SK-N-SH treated with all-trans-retinoic acid at 6 μM for 48 hours (cell line): Measurements from ENCODE around the gene ITFG2.
A peak's percentile ranks its signal among the peaks of the same experiment; 100 is the strongest.

Source experiments
- ATAC-seq: fragments of 200-7000 bp; cut with Tn5 transposase; 3 replicates; pipeline ENCODE4 v1.9.1; 2020; ENCODE audit warnings: mild to moderate bottlenecking, moderate library complexity
- ARNTL ChIP-seq: fragments of 450-650 bp; formaldehyde crosslinking; IDR thresholded peaks from 2 replicates; pipeline ENCODE4 v1.5.0; 2020; ENCODE audit warnings: low read depth, mild to moderate bottlenecking, moderate library complexity, borderline replicate concordance
- ESRRG ChIP-seq: fragments of 250-450 bp; sonication (Bioruptor Pico); IDR thresholded peaks from 2 replicates; pipeline ENCODE4 v1.6.1; 2021; ENCODE audit warnings: mild to moderate bottlenecking
- GLIS3 ChIP-seq: fragments of 250-450 bp; sonication (Bioruptor Pico); IDR thresholded peaks from 2 replicates; pipeline ENCODE4 v1.5.0; 2020; ENCODE audit warnings: mild to moderate bottlenecking, moderate library complexity
- ISL1 ChIP-seq: fragments of 250-450 bp; sonication (Bioruptor Pico); IDR thresholded peaks from 2 replicates; pipeline ENCODE4 v2.1.2; 2022; ENCODE audit warnings: mild to moderate bottlenecking, moderate library complexity
- OSR1 ChIP-seq: fragments of 250-450 bp; sonication (Bioruptor Pico); IDR thresholded peaks from 2 replicates; pipeline ENCODE4 v1.8.0; 2022; ENCODE audit warnings: moderate library complexity, mild to moderate bottlenecking, inconsistent platforms
- PATZ1 ChIP-seq: fragments of 250-450 bp; sonication (Bioruptor Pico); IDR thresholded peaks from 2 replicates; pipeline ENCODE4 v1.8.0; 2020; ENCODE audit warnings: mild to moderate bottlenecking, moderate library complexity, borderline replicate concordance
- POU6F1 ChIP-seq: fragments of 250-450 bp; sonication (Bioruptor Pico); IDR thresholded peaks from 2 replicates; pipeline ENCODE4 v1.8.0; 2021; ENCODE audit warnings: low read depth, mild to moderate bottlenecking, moderate library complexity, borderline replicate concordance
- PPARA ChIP-seq: fragments of 250-450 bp; sonication (Bioruptor Pico); IDR thresholded peaks from 2 replicates; pipeline ENCODE4 v1.5.0; 2020; ENCODE audit warnings: mild to moderate bottlenecking, borderline replicate concordance
- RARB ChIP-seq: fragments of 250-450 bp; sonication (Bioruptor Pico); IDR thresholded peaks from 2 replicates; pipeline ENCODE4 v1.8.0; 2021; ENCODE audit warnings: mild to moderate bottlenecking, moderate library complexity
- TCF4 ChIP-seq: fragments of 250-450 bp; sonication (Bioruptor Pico); IDR thresholded peaks from 2 replicates; pipeline ENCODE4 v1.8.0; 2021; ENCODE audit warnings: mild to moderate bottlenecking, moderate library complexity, borderline replicate concordance
- TOX ChIP-seq: fragments of 250-450 bp; sonication (Bioruptor Pico); IDR thresholded peaks from 2 replicates; pipeline ENCODE4 v1.8.0; 2021; ENCODE audit warnings: mild to moderate bottlenecking, moderate library complexity, borderline replicate concordance
- ZC3H10 ChIP-seq: fragments of 250-450 bp; sonication (Bioruptor Pico); IDR thresholded peaks from 2 replicates; pipeline ENCODE4 v1.5.1; 2021; ENCODE audit warnings: mild to moderate bottlenecking, moderate library complexity
- ZFP3 ChIP-seq: fragments of 250-450 bp; sonication (Bioruptor Pico); IDR thresholded peaks from 2 replicates; pipeline ENCODE4 v1.5.0; 2020; ENCODE audit warnings: mild to moderate bottlenecking, moderate library complexity
- ZFP30 ChIP-seq: fragments of 450-650 bp; formaldehyde crosslinking; IDR thresholded peaks from 2 replicates; pipeline ENCODE4 v1.5.0; 2022; ENCODE audit warnings: mild to moderate bottlenecking, moderate library complexity
- ZNF565 ChIP-seq: fragments of 450-650 bp; formaldehyde crosslinking; conservative IDR thresholded peaks from 2 replicates; pipeline ENCODE4 v1.5.0; 2020; ENCODE audit warnings: low read depth, mild to moderate bottlenecking, moderate library complexity
- TF ChIP-seq, protein P1 (sequence below): fragments of 250-450 bp; sonication (Bioruptor Pico); IDR thresholded peaks from 2 replicates; pipeline ENCODE4 v1.5.1; 2020; ENCODE audit warnings: low read depth, mild to moderate bottlenecking, moderate library complexity
- TF ChIP-seq, protein P2 (sequence below): fragments of 250-450 bp; sonication (Bioruptor Pico); IDR thresholded peaks from 2 replicates; pipeline ENCODE4 v1.5.0; 2020; ENCODE audit warnings: mild to moderate bottlenecking, moderate library complexity

ITFG2 gene

DNA sequence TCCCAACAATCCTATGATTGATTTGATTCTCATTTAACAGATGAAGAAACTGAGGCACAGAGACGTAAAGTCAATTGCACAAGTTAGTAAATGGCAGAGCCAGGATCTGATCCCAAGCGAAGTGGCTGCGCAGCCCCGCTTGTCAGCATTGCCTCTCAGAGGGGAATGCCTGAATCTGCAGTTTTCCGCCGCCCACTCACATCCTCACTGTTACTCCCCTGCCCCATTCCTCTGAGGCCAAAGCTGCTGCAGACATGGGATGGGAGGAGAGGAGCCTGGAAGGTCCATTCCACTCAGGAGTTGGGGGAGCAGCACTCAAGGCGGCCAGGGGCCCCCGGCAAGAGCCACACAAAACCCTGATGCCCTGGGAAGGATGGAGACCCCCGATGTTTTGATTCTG lies 21.3 kb downstream of the ITFG2 start (continued):
- no peak for TF ChIP-seq PATZ1 (CRISPR knock-in tag)
- TF ChIP-seq, protein P1, sequence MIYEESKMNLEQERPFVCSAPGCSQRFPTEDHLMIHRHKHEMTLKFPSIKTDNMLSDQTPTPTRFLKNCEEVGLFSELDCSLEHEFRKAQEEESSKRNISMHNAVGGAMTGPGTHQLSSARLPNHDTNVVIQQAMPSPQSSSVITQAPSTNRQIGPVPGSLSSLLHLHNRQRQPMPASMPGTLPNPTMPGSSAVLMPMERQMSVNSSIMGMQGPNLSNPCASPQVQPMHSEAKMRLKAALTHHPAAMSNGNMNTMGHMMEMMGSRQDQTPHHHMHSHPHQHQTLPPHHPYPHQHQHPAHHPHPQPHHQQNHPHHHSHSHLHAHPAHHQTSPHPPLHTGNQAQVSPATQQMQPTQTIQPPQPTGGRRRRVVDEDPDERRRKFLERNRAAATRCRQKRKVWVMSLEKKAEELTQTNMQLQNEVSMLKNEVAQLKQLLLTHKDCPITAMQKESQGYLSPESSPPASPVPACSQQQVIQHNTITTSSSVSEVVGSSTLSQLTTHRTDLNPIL (CRISPR knock-in tag) = no peak
- TF ChIP-seq ZFP30 (CRISPR knock-in tag) = no peak
- TF ChIP-seq ESRRG (CRISPR knock-in tag) = no peak
- TF ChIP-seq TOX = no peak
- no peak for TF ChIP-seq ZNF565 (CRISPR knock-in tag)

GRCh38 chr12:2834581-2835491 lies 22.4 kb downstream of the ITFG2 start, which contains the start of gene NRIP2:
NRIP2 (minus strand) TSS chr12:2835035; CDS start chr12:2834983, 52 bp downstream.
- peak; percentile 82 for ATAC-seq
- TF ChIP-seq TCF4 (CRISPR knock-in tag) (peak; percentile 53; the same call in 1 of the 2 replicates), ISL1 (no peak), GLIS3 (no peak), ZFP3 (CRISPR knock-in tag) (peak; percentile 82)
- TF ChIP-seq, protein P2, sequence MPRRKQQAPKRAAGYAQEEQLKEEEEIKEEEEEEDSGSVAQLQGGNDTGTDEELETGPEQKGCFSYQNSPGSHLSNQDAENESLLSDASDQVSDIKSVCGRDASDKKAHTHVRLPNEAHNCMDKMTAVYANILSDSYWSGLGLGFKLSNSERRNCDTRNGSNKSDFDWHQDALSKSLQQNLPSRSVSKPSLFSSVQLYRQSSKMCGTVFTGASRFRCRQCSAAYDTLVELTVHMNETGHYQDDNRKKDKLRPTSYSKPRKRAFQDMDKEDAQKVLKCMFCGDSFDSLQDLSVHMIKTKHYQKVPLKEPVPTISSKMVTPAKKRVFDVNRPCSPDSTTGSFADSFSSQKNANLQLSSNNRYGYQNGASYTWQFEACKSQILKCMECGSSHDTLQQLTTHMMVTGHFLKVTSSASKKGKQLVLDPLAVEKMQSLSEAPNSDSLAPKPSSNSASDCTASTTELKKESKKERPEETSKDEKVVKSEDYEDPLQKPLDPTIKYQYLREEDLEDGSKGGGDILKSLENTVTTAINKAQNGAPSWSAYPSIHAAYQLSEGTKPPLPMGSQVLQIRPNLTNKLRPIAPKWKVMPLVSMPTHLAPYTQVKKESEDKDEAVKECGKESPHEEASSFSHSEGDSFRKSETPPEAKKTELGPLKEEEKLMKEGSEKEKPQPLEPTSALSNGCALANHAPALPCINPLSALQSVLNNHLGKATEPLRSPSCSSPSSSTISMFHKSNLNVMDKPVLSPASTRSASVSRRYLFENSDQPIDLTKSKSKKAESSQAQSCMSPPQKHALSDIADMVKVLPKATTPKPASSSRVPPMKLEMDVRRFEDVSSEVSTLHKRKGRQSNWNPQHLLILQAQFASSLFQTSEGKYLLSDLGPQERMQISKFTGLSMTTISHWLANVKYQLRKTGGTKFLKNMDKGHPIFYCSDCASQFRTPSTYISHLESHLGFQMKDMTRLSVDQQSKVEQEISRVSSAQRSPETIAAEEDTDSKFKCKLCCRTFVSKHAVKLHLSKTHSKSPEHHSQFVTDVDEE (CRISPR knock-in tag) = peak; percentile 57; the same call in 1 of the 2 replicates
- TF ChIP-seq, all 23 proteins: peak for 3

GRCh38 chr12:2835691-2836403 lies 23.4 kb downstream of the ITFG2 start:
- ATAC-seq = no peak
- no peak for TF ChIP-seq TOX
- TF ChIP-seq OSR1 (CRISPR knock-in tag) = no peak
- TF ChIP-seq ZFP30 (CRISPR knock-in tag) = no peak
- TF ChIP-seq ZNF565 (CRISPR knock-in tag) = no peak
- TF ChIP-seq, all 23 proteins: peak for 0

- no peak for ATAC-seq
Observed at GRCh38 chr12:2836574-2836973, 24.1 kb downstream of the ITFG2 start.

More at GRCh38 chr12:2836574-2836973, 24.1 kb downstream of the ITFG2 start:
- TF ChIP-seq ESRRG (CRISPR knock-in tag) (no peak), PPARA (no peak), ZC3H10 (CRISPR knock-in tag) (no peak), RARB (CRISPR knock-in tag) (no peak), ISL1 (no peak), ZFP3 (CRISPR knock-in tag) (no peak), GLIS3 (no peak), POU6F1 (CRISPR knock-in tag) (no peak), TCF4 (CRISPR knock-in tag) (no peak), ZFP30 (CRISPR knock-in tag) (no peak), ARNTL (CRISPR knock-in tag) (no peak)
- TF ChIP-seq, protein P2 (CRISPR knock-in tag) = no peak
